ENCODE measurements around the gene CCM2L.

GRCh38 chr20:31996996-31997395 lies 13.2 kb upstream of the CCM2L start:
- TF ChIP-seq EZH2 (IDR thresholded peaks at IDR 0.05; ENCODE audit: borderline replicate concordance, low read length) (no peak), CTCF (IDR thresholded peaks at IDR 0.05; ENCODE audit: low read length) (no peak)

All from OCI-LY1 (cell line).